PC-3 (cell line): Measurements from ENCODE around the gene TMEM40. TPM values are rescaled to one million over a fixed set of nuclear protein-coding genes. Genes with fewer than 3 reads are reported as not detected.

Experiments used
- ATAC-seq: fragments of 200-7000 bp; cut with Tn5 transposase; 2 replicates; pipeline ENCODE4 v1.9.1; 2020; ENCODE audit warnings: mild to moderate bottlenecking, moderate library complexity
- BruUV-seq: library from RNA; stranded (reverse); fragments of 400-500 nt; replicated peaks from 2 replicates; lab custom pipeline; 2021; lab: Mats Ljungman, UMichigan
- CTCF ChIA-PET: fragments of 300-600 bp; sonication (Branson Sonifier 250); formaldehyde crosslinking; loops from one replicate; lab custom pipeline; 2022; ENCODE audit warnings: antibody characterized with exemption; lab: Charles Lee
- POLR2A ChIA-PET: fragments of 300-600 bp; sonication (Branson Sonifier 250); formaldehyde crosslinking; loops from one replicate; lab custom pipeline; 2022; ENCODE audit warnings: antibody characterized with exemption; ENCODE audit not compliant: unreplicated experiment; lab: Charles Lee
- DNase-seq: peaks from one replicate; pipeline ENCODE4 v3.0.0-alpha.2; 2015
- H2AFZ ChIP-seq: fragments of 300-600 bp; sonication (generic); 2 replicates; pipeline ENCODE4 v1.6.0; 2016; ENCODE audit warnings: antibody characterized with exemption, low read length
- H3F3A ChIP-seq: fragments of 300-600 bp; sonication (generic); one replicate; pipeline ENCODE4 v1.6.0; 2017; ENCODE audit warnings: antibody characterized with exemption, low read length, control low read depth, mild to moderate bottlenecking; ENCODE audit not compliant: unreplicated experiment
- H3K27ac ChIP-seq: fragments of 300-600 bp; sonication (generic); 2 replicates; pipeline ENCODE4 v1.5.1; 2016; ENCODE audit warnings: mild to moderate bottlenecking, low read length
- H3K27me3 ChIP-seq: fragments of 300-600 bp; sonication (generic); 2 replicates; pipeline ENCODE4 v1.6.1; 2016; ENCODE audit warnings: low read length, mixed read lengths
- H3K36me3 ChIP-seq: fragments of 300-600 bp; sonication (generic); 2 replicates; pipeline ENCODE4 v1.6.1; 2016; ENCODE audit warnings: low read depth, mixed run types, low read length, mixed read lengths
- H3K4me1 ChIP-seq: fragments of 300-600 bp; sonication (generic); 2 replicates; pipeline ENCODE4 v1.5.1; 2016; ENCODE audit warnings: low read length; ENCODE audit not compliant: insufficient read depth
- H3K4me2 ChIP-seq: fragments of 300-600 bp; sonication (generic); 2 replicates; pipeline ENCODE4 v1.6.0; 2016; ENCODE audit warnings: low read length
- H3K4me3 ChIP-seq: fragments of 300-600 bp; sonication (generic); 2 replicates; pipeline ENCODE4 v1.5.1; 2016; ENCODE audit warnings: mild to moderate bottlenecking, low read length, mixed read lengths
- H3K79me2 ChIP-seq: fragments of 300-600 bp; sonication (generic); 2 replicates; pipeline ENCODE4 v1.6.1; 2017; ENCODE audit warnings: low read length, mixed read lengths
- H3K9ac ChIP-seq: fragments of 300-600 bp; sonication (generic); 2 replicates; pipeline ENCODE4 v1.6.0; 2016; ENCODE audit warnings: mild to moderate bottlenecking, low read length
- H3K9me2 ChIP-seq: fragments of 300-600 bp; sonication (generic); replicated peaks from 2 replicates; pipeline ENCODE4 v1.6.1; 2016; ENCODE audit warnings: mixed run types, low read length, mixed read lengths
- H3K9me3 ChIP-seq: fragments of 300-600 bp; sonication (generic); 2 replicates; pipeline ENCODE4 v1.6.1; 2016; ENCODE audit warnings: low read length, mixed read lengths
- H4K20me1 ChIP-seq: fragments of 300-600 bp; sonication (generic); 2 replicates; pipeline ENCODE4 v1.6.1; 2016; ENCODE audit warnings: low read length, mixed read lengths
- CTCF ChIP-seq: fragments of 300-600 bp; sonication (generic); conservative IDR thresholded peaks from 2 replicates; pipeline ENCODE4 v1.5.1; 2017; ENCODE audit warnings: antibody characterized with exemption, low read depth, mild to moderate bottlenecking, low read length
- EZH2 ChIP-seq: fragments of 300-600 bp; sonication (generic); IDR thresholded peaks from one replicate; pipeline ENCODE4 v1.6.1; 2017; ENCODE audit warnings: antibody characterized with exemption, mild to moderate bottlenecking, low read length; ENCODE audit not compliant: unreplicated experiment
- EZH2phosphoT487 ChIP-seq: fragments of 300-600 bp; sonication (generic); IDR thresholded peaks from 2 replicates; pipeline ENCODE4 v1.6.1; 2018; ENCODE audit warnings: mild to moderate bottlenecking, antibody characterized with exemption, low read length, borderline replicate concordance
- intact Hi-C: fragments of 100-400 bp; cut with micrococcal nuclease; formaldehyde crosslinking; loops from 2 replicates; pipeline ENCODE4 v1.9.0; 2023
- total RNA-seq: library from RNA; depleted of rRNA; stranded (reverse); fragments of >200 nt; gene quantifications from 2 replicates; pipeline ENCODE4 v1.2.3, GENCODE V29; 2014

The TMEM40 gene
- total RNA-seq, 1 experiment from 2014 or later, result 10.4 TPM

GRCh38 chr3:12799525-12800440, 40.7 kb upstream of the TMEM40 start:
- no peak overlapping the region for H3K4me2 ChIP-seq
- ATAC-seq (peak; percentile 27; the same call in 1 of the 2 replicates), DNase-seq (no peak)
- no peak overlapping the region for H3K9ac ChIP-seq
- no peaks in the 10 kb centered on the region for H4K20me1 ChIP-seq
- no TSS peak for BruUV-seq
- H3K4me3 ChIP-seq, result no peak overlapping the region
- ChIA-PET CTCF (no interaction called here), POLR2A (interaction anchor here (0.6 kb wide), 1 partner anchor 1852 kb away, joined by 3 read pairs; the partner anchor contains the start of gene CCDC174)
- no peaks in the 10 kb centered on the region for H3K9me2 ChIP-seq
- no peaks in the 10 kb centered on the region for H3K36me3 ChIP-seq
- no peaks in the 10 kb centered on the region for H3F3A ChIP-seq
- no peaks in the 10 kb centered on the region for H3K27me3 ChIP-seq
- no peak overlapping the region for H2AFZ ChIP-seq
- no peaks in the 10 kb centered on the region for H3K9me3 ChIP-seq
- no peak for TF ChIP-seq EZH2phosphoT487
- TF ChIP-seq EZH2, result no peak
- no peak for TF ChIP-seq CTCF
- intact Hi-C loops, result no loop called here
- H3K4me1 ChIP-seq, result 0 out of 2 replicates have a peak, but pooled peaks cover 6% of the 10 kb centered on the region
- no peak overlapping the region for H3K27ac ChIP-seq
- no peaks in the 10 kb centered on the region for H3K79me2 ChIP-seq

- no peak for TF ChIP-seq EZH2phosphoT487
- POLR2A ChIA-PET, result interaction anchor here (0.6 kb wide), 1 partner anchor 1853 kb away, joined by 3 read pairs; the partner anchor contains the start of gene CCDC174
- Histone ChIP-seq H3K9me2 (no peaks in the 10 kb centered on the region), H4K20me1 (no peaks in the 10 kb centered on the region), H3K9me3 (no peaks in the 10 kb centered on the region), H3K4me2 (no peak overlapping the region), H2AFZ (no peak overlapping the region), H3K27me3 (no peaks in the 10 kb centered on the region), H3K36me3 (no peaks in the 10 kb centered on the region), H3F3A (no peaks in the 10 kb centered on the region), H3K9ac (no peak overlapping the region), H3K4me3 (no peak overlapping the region), H3K79me2 (no peaks in the 10 kb centered on the region), H3K4me1 (0 out of 2 replicates have a peak, but pooled peaks cover 6% of the 10 kb centered on the region), H3K27ac (no peak overlapping the region)
- no TSS peak for BruUV-seq
- DNase-seq (no peak), ATAC-seq (no peak)
- intact Hi-C loops, result no loop called here
- CTCF ChIA-PET, result no interaction called here
Measured at GRCh38 chr3:12798559-12799179, 39.6 kb upstream of the TMEM40 start.

- POLR2A ChIA-PET, result no interaction called here
- Histone ChIP-seq H3K4me3 (no peak overlapping the region), H3K9me3 (no peaks in the 10 kb centered on the region), H4K20me1 (no peaks in the 10 kb centered on the region), H3K36me3 (no peaks in the 10 kb centered on the region), H3K27ac (no peak overlapping the region), H3K9ac (no peak overlapping the region), H2AFZ (no peak overlapping the region), H3K27me3 (no peaks in the 10 kb centered on the region), H3K4me2 (no peak overlapping the region), H3K79me2 (no peaks in the 10 kb centered on the region), H3K4me1 (0 out of 2 replicates have a peak, but pooled peaks cover 6% of the 10 kb centered on the region), H3K9me2 (no peaks in the 10 kb centered on the region), H3F3A (no peaks in the 10 kb centered on the region)
- no peak for ATAC-seq
- no peak for TF ChIP-seq EZH2phosphoT487
- no peak for TF ChIP-seq EZH2
- TF ChIP-seq CTCF, result no peak
- DNase-seq, result no peak
- intact Hi-C loops, result no loop called here
- no TSS peak for BruUV-seq
- CTCF ChIA-PET, result no interaction called here
Measured at GRCh38 chr3:12797892-12798558, 39.0 kb upstream of the TMEM40 start.
